OCI-LY1 (cell line): ENCODE results near the gene ADRA1B.

ENCODE experiments used
- CTCF ChIP-seq: fragments of 200-600 bp; sonication (generic), shearing (Covaris generic); IDR thresholded peaks from 2 replicates; pipeline ENCODE4 v1.5.1; 2017; ENCODE audit warnings: mild to moderate bottlenecking, antibody characterized with exemption, low read length, moderate library complexity, mixed read lengths
- EZH2 ChIP-seq: fragments of 200-600 bp; sonication (generic), shearing (Covaris generic); IDR thresholded peaks from 2 replicates; pipeline ENCODE4 v1.8.0; 2017; ENCODE audit warnings: borderline replicate concordance, mixed run types, mild to moderate bottlenecking, antibody characterized with exemption, low read length, moderate library complexity, mixed read lengths

DNA sequence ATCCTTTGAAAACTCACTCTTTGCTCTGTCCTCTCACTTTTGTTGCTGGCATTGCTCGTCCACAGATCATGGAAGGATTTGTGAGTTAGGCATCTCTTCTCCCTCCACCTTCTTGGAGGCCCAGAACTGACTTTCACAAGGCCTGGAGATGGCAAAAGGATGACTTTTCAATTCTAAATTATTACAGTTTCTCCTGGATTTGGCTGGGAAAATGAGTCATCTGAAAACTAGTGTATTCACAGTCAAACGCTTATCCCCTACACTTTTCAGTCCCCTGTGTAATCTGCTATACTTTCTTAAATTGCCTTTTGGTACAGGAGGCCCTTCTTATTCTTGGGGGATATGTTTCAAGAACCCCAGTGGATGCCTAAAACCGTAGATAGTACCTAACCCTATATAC is 35.6 kb downstream of the ADRA1B start:
- TF ChIP-seq CTCF (no peak), EZH2 (no peak)
